OCI-LY7 (cell line): ENCODE data around the gene UHRF2. TPM values are rescaled to one million over a fixed set of nuclear protein-coding genes. Genes with fewer than 3 reads are reported as not detected.

Source experiments
- BruUV-seq: library from RNA; stranded (reverse); fragments of 400-500 nt; replicated peaks from 2 replicates; lab custom pipeline; 2021; lab: Mats Ljungman, UMichigan
- CTCF ChIA-PET: fragments of 300-600 bp; sonication (Branson Sonifier 250); formaldehyde crosslinking; loops from one replicate; lab custom pipeline; 2022; ENCODE audit warnings: antibody characterized with exemption; ENCODE audit not compliant: unreplicated experiment; lab: Charles Lee
- POLR2A ChIA-PET: fragments of 300-600 bp; sonication (Branson Sonifier 250); formaldehyde crosslinking; loops from one replicate; lab custom pipeline; 2022; ENCODE audit warnings: antibody characterized with exemption; lab: Charles Lee
- DNase-seq: peaks from one replicate; pipeline ENCODE4 v3.0.0-alpha.2; 2015; ENCODE audit warnings: low spot score
- H2AFZ ChIP-seq: fragments of 200-600 bp; sonication (generic), shearing (Covaris generic); 2 replicates; pipeline ENCODE4 v1.6.1; 2014; ENCODE audit warnings: mild to moderate bottlenecking, antibody characterized with exemption, low read length, moderate library complexity
- H3K27ac ChIP-seq: fragments of 200-600 bp; sonication (generic); 2 replicates; pipeline ENCODE4 v1.5.1; 2014; ENCODE audit warnings: mixed run types, low read depth, mild to moderate bottlenecking, moderate library complexity, low read length, inconsistent platforms; ENCODE audit not compliant: poor library complexity, severe bottlenecking
- H3K36me3 ChIP-seq: fragments of 200-600 bp; sonication (generic); 2 replicates; pipeline ENCODE4 v1.6.1; 2014; ENCODE audit warnings: mild to moderate bottlenecking, antibody characterized with exemption, low read length, moderate library complexity, mixed read lengths; ENCODE audit not compliant: insufficient read depth
- H3K4me1 ChIP-seq: fragments of 200-600 bp; sonication (generic); 2 replicates; pipeline ENCODE4 v1.5.1; 2014; ENCODE audit warnings: mild to moderate bottlenecking, low read length; ENCODE audit not compliant: insufficient read depth, poor library complexity, severe bottlenecking
- H3K4me2 ChIP-seq: fragments of 200-600 bp; sonication (generic); 2 replicates; pipeline ENCODE4 v1.6.1; 2014; ENCODE audit warnings: mild to moderate bottlenecking, low read length
- H3K4me3 ChIP-seq: fragments of 200-600 bp; sonication (generic); 2 replicates; pipeline ENCODE4 v1.5.1; 2014; ENCODE audit warnings: mild to moderate bottlenecking, low read depth, low read length; ENCODE audit not compliant: poor library complexity, severe bottlenecking
- H3K79me2 ChIP-seq: fragments of 200-600 bp; sonication (generic); 2 replicates; pipeline ENCODE4 v1.6.1; 2016; ENCODE audit warnings: low read depth, mild to moderate bottlenecking, low read length, moderate library complexity, mixed read lengths; ENCODE audit not compliant: insufficient read depth
- H3K9me2 ChIP-seq: fragments of 200-600 bp; sonication (generic); 2 replicates; pipeline ENCODE4 v1.6.1; 2016; ENCODE audit warnings: mild to moderate bottlenecking, low read length, mixed read lengths; ENCODE audit not compliant: insufficient read depth
- H3K9me3 ChIP-seq: fragments of 200-600 bp; sonication (generic); 2 replicates; pipeline ENCODE4 v1.6.1; 2014; ENCODE audit warnings: mild to moderate bottlenecking, mixed run types, low read length, mixed read lengths
- H4K20me1 ChIP-seq: fragments of 200-600 bp; sonication (generic); 2 replicates; pipeline ENCODE4 v1.6.1; 2014; ENCODE audit warnings: mild to moderate bottlenecking, antibody characterized with exemption, low read length, moderate library complexity, mixed read lengths; ENCODE audit not compliant: insufficient read depth
- CTCF ChIP-seq: fragments of 200-600 bp; sonication (generic); conservative IDR thresholded peaks from 2 replicates; pipeline ENCODE4 v1.5.1; 2014; ENCODE audit warnings: mild to moderate bottlenecking, antibody characterized with exemption, low read length, moderate library complexity, mixed read lengths
- EZH2phosphoT487 ChIP-seq: fragments of 200-600 bp; sonication (generic); IDR thresholded peaks from 2 replicates; pipeline ENCODE4 v1.6.1; 2018; ENCODE audit warnings: low read depth, borderline replicate concordance, mild to moderate bottlenecking, mixed run types, antibody characterized with exemption, low read length, moderate library complexity, mixed read lengths
- intact Hi-C: fragments of 100-400 bp; cut with micrococcal nuclease; formaldehyde crosslinking; loops from one replicate; pipeline ENCODE4 v1.10.0; 2022; ENCODE audit not compliant: unreplicated experiment
- total RNA-seq, 2 experiments: library from RNA; depleted of rRNA in 1 of 2; stranded (reverse); fragments of >200 nt in 1 of 2; shearing (Covaris generic) in 1 of 2; gene quantifications; 2 replicates each; pipeline ENCODE4 v1.2.3, GENCODE V29; 2014 to 2022

UHRF2 gene
- total RNA-seq, 2 experiments from 2014 or later: 70.1 to 76.6 TPM

DNA sequence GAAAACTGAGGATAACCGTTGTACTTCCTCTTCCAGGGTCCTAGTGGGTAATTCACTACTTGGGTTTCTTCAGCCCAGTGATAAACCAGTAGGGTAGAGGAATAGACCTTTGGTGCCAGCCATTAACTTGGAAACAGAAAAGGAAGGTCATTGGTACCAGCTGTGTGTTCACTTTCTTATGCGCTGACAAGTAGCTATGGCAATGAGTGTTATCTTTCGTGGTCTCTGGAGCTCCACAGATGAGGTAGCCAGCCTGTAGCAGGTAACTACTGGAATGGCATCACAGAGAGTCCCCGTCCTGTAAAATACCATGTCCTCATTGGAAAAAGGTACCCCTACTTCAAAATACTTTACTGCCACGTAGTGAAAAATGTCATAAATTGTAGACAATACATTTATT, 2.3 kb downstream of the UHRF2 start:
- ChIA-PET CTCF (interaction anchor here (0.9 kb wide), 1 partner anchor 17 kb away, joined by 3 read pairs; no protein-coding TSS in a partner anchor), POLR2A (interaction anchor here (0.6 to 3.8 kb wide), 11 partner anchors 9 to 106 kb away, joined by 3 to 19 read pairs (median 4); no protein-coding TSS in a partner anchor)
- no peak overlapping the region for H2AFZ ChIP-seq
- peak; percentile 27 for DNase-seq
- no peaks in the 10 kb centered on the region for H3K9me2 ChIP-seq
- H3K9me3 ChIP-seq: no peaks in the 10 kb centered on the region
- no TSS peak for BruUV-seq
- peak overlapping the region; percentile 83 for H3K4me2 ChIP-seq
- no peak overlapping the region for H3K27ac ChIP-seq
- peaks cover 30% of the 10 kb centered on the region for H3K36me3 ChIP-seq
- H3K4me3 ChIP-seq: peak overlapping the region; percentile 83
- H3K4me1 ChIP-seq: peaks cover 54% of the 10 kb centered on the region
- peaks cover 46% of the 10 kb centered on the region for H4K20me1 ChIP-seq
- peaks cover 70% of the 10 kb centered on the region for H3K79me2 ChIP-seq
- intact Hi-C loops: loop anchor here (5.0 kb wide), 1 partner anchor 63 kb away; no protein-coding TSS in a partner anchor
- no peak for TF ChIP-seq EZH2phosphoT487
- TF ChIP-seq CTCF: no peak

DNA sequence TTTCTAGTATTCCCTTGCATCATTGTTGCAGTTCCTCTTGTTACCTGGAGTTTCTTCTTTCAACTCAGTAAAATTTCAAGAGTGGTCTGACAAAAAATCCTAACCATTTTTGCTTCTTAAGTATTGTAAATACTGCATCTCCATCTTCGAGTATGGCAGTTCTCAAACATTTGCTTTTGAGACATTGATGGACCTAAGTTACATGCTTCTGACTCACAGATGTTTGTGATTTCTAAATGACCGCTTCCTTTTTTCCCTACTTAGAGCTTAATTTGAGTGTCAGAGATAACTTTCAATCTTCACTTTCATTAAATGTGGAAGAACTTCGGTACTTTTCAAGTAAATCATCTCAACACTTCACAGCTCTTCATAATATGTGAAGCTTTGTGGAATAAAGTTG, 4.2 kb downstream of the UHRF2 start:
- POLR2A ChIA-PET: interaction anchor here (0.6 to 0.8 kb wide), 2 partner anchors 10 to 15 kb away, joined by 3 to 4 read pairs; no protein-coding TSS in a partner anchor
- intact Hi-C loops: loop anchor here (5.0 kb wide), 1 partner anchor 65 kb away; no protein-coding TSS in a partner anchor
- peaks cover 35% of the 10 kb centered on the region for H3K4me1 ChIP-seq

More for the DNA sequence above, 4.2 kb downstream of the UHRF2 start:
- no peaks in the 10 kb centered on the region for H3K9me3 ChIP-seq
- H4K20me1 ChIP-seq: peaks cover 52% of the 10 kb centered on the region
- CTCF ChIA-PET: no interaction called here
- DNase-seq: no peak
- no peaks in the 10 kb centered on the region for H3K9me2 ChIP-seq
- BruUV-seq: no TSS peak
- peaks cover 89% of the 10 kb centered on the region for H3K79me2 ChIP-seq
- no peak overlapping the region for H2AFZ ChIP-seq
- peaks cover 47% of the 10 kb centered on the region for H3K36me3 ChIP-seq
- H3K27ac ChIP-seq: no peak overlapping the region
- H3K4me3 ChIP-seq: peak overlapping the region; percentile 34
- H3K4me2 ChIP-seq: peak overlapping the region; percentile 62
- TF ChIP-seq CTCF (no peak), EZH2phosphoT487 (no peak)
